ENCODE results near the gene SUMO3. TPM values are rescaled to one million over a fixed set of nuclear protein-coding genes. Genes with fewer than 3 reads are reported as not detected.

SUMO3 gene
- polyA plus RNA-seq, 1 donor (not counting 4 experiments of a cell fraction or from before 2014, with no cell fraction given): 115 TPM

GRCh38 chr21:44814498-44815023, 3.3 kb downstream of the SUMO3 start:
- DNase-seq (ENCODE audit: low read depth, low spot score) (no peak), FAIRE-seq (no peak)
- peaks cover 31% of the 10 kb centered on the region for H4K20me1 ChIP-seq (ENCODE audit: control insufficient read depth, extremely low read depth, insufficient read depth, low read length)
- no peak overlapping the region for H3K27ac ChIP-seq (ENCODE audit: control insufficient read depth, insufficient read depth, low read length)
- H3K27me3 ChIP-seq (ENCODE audit: control insufficient read depth, extremely low read depth, insufficient read depth, low read length): no peaks in the 10 kb centered on the region
- H3K4me3 ChIP-seq (ENCODE audit: control insufficient read depth in 2 of 3, extremely low read depth in 1 of 3, insufficient read depth in 2 of 3, low read depth in 1 of 3, low read length in 3 of 3): no peak overlapping the region
- H3K9ac ChIP-seq (ENCODE audit: control insufficient read depth, extremely low read depth, insufficient read depth, low read length): no peak overlapping the region
- H3K4me2 ChIP-seq (ENCODE audit: control insufficient read depth, extremely low read depth, insufficient read depth, low read depth, low read length): no peak overlapping the region
- dilution Hi-C loops (cut with MboI; ENCODE audit: extremely low pct_ligation_motif_present, low sequenced_read_pairs): no loop called here
- H3K36me3 ChIP-seq (ENCODE audit: control insufficient read depth in 2 of 2, extremely low read depth in 1 of 2, insufficient read depth in 2 of 2, low read length in 2 of 2): peaks cover 11 to 13% of the 10 kb centered on the region in 2 experiments
- H3K79me2 ChIP-seq (ENCODE audit: control insufficient read depth, insufficient read depth, low read length): peaks cover 68% of the 10 kb centered on the region
- H3K4me1 ChIP-seq (ENCODE audit: control insufficient read depth, extremely low read depth, insufficient read depth, low read length): peaks cover 7% of the 10 kb centered on the region
- no peak overlapping the region for H2AFZ ChIP-seq (ENCODE audit: control insufficient read depth, low read length)
- H3K9me3 ChIP-seq (ENCODE audit: control insufficient read depth, low read depth, low read length): no peaks in the 10 kb centered on the region
- TF ChIP-seq EZH2 (IDR thresholded peaks at IDR 0.05; ENCODE audit: low read length) (no peak), CTCF (optimal IDR thresholded peaks at IDR 0.05 in 1 of 3, IDR thresholded peaks at IDR 0.05 in 1 of 3, conservative IDR thresholded peaks at IDR 0.05 in 1 of 3; ENCODE audit: extremely low read depth in 1 of 3, insufficient read depth in 2 of 3, low read length in 3 of 3) (no peak)
- no peaks in the 10 kb centered on the region for H3K9me1 ChIP-seq (ENCODE audit: control insufficient read depth, extremely low read depth, insufficient read depth, low read length)

GRCh38 chr21:44813727-44814126, 4.1 kb downstream of the SUMO3 start:
- no peak overlapping the region for H3K27ac ChIP-seq (ENCODE audit: control insufficient read depth, insufficient read depth, low read length)
- TF ChIP-seq EZH2 (IDR thresholded peaks at IDR 0.05; ENCODE audit: low read length): no peak
- no peak for TF ChIP-seq CTCF (optimal IDR thresholded peaks at IDR 0.05 in 1 of 3, IDR thresholded peaks at IDR 0.05 in 1 of 3, conservative IDR thresholded peaks at IDR 0.05 in 1 of 3; ENCODE audit: extremely low read depth in 1 of 3, insufficient read depth in 2 of 3, low read length in 3 of 3)
- peaks cover 68% of the 10 kb centered on the region for H3K79me2 ChIP-seq (ENCODE audit: control insufficient read depth, insufficient read depth, low read length)
- no peak for FAIRE-seq
- no peak overlapping the region for H3K9ac ChIP-seq (ENCODE audit: control insufficient read depth, extremely low read depth, insufficient read depth, low read length)
- no peaks in the 10 kb centered on the region for H3K9me1 ChIP-seq (ENCODE audit: control insufficient read depth, extremely low read depth, insufficient read depth, low read length)
- no peaks in the 10 kb centered on the region for H3K9me3 ChIP-seq (ENCODE audit: control insufficient read depth, low read depth, low read length)
- no peak overlapping the region for H2AFZ ChIP-seq (ENCODE audit: control insufficient read depth, low read length)
- no peaks in the 10 kb centered on the region for H3K27me3 ChIP-seq (ENCODE audit: control insufficient read depth, extremely low read depth, insufficient read depth, low read length)
- peaks cover 13 to 17% of the 10 kb centered on the region in 2 experiments for H3K36me3 ChIP-seq (ENCODE audit: control insufficient read depth in 2 of 2, extremely low read depth in 1 of 2, insufficient read depth in 2 of 2, low read length in 2 of 2)
- H3K4me3 ChIP-seq (ENCODE audit: control insufficient read depth in 2 of 3, extremely low read depth in 1 of 3, insufficient read depth in 2 of 3, low read depth in 1 of 3, low read length in 3 of 3): no peak overlapping the region
- dilution Hi-C loops (cut with MboI; ENCODE audit: extremely low pct_ligation_motif_present, low sequenced_read_pairs): no loop called here
- peaks cover 31% of the 10 kb centered on the region for H4K20me1 ChIP-seq (ENCODE audit: control insufficient read depth, extremely low read depth, insufficient read depth, low read length)
- H3K4me2 ChIP-seq (ENCODE audit: control insufficient read depth, extremely low read depth, insufficient read depth, low read depth, low read length): no peak overlapping the region
- DNase-seq (ENCODE audit: low read depth, low spot score): no peak
- H3K4me1 ChIP-seq (ENCODE audit: control insufficient read depth, extremely low read depth, insufficient read depth, low read length): peaks cover 7% of the 10 kb centered on the region
